HCT116 (cell line): ENCODE data around the gene TIMM50.

Source experiments
- EZH2 ChIP-seq: fragments of 200-600 bp; sonication (generic); IDR thresholded peaks from 2 replicates; pipeline ENCODE4 v1.6.1; 2017; ENCODE audit warnings: antibody characterized with exemption, mixed run types
- SIN3A ChIP-seq: IDR thresholded peaks from 2 replicates; pipeline ENCODE4 v1.6.1; 2012; ENCODE audit warnings: low read depth
- TF ChIP-seq, protein P1 (sequence below), 3 experiments: fragments of 200-600 bp in 1 of 3; sonication (generic) in 1 of 3; IDR thresholded peaks in 2 of 3; conservative IDR thresholded peaks in 1 of 3; 2 replicates each; pipeline ENCODE4 v1.5.1; 2012 to 2017; ENCODE audit warnings: low read depth in 2 of 3, low read length in 2 of 3, antibody characterized with exemption in 1 of 3, borderline replicate concordance in 1 of 3, control low read depth in 1 of 3, mild to moderate bottlenecking in 1 of 3, mixed read lengths in 1 of 3, mixed run types in 1 of 3, moderate library complexity in 1 of 3; ENCODE audit not compliant: insufficient read depth in 1 of 3

- no peak for TF ChIP-seq EZH2
- TF ChIP-seq, protein P1, sequence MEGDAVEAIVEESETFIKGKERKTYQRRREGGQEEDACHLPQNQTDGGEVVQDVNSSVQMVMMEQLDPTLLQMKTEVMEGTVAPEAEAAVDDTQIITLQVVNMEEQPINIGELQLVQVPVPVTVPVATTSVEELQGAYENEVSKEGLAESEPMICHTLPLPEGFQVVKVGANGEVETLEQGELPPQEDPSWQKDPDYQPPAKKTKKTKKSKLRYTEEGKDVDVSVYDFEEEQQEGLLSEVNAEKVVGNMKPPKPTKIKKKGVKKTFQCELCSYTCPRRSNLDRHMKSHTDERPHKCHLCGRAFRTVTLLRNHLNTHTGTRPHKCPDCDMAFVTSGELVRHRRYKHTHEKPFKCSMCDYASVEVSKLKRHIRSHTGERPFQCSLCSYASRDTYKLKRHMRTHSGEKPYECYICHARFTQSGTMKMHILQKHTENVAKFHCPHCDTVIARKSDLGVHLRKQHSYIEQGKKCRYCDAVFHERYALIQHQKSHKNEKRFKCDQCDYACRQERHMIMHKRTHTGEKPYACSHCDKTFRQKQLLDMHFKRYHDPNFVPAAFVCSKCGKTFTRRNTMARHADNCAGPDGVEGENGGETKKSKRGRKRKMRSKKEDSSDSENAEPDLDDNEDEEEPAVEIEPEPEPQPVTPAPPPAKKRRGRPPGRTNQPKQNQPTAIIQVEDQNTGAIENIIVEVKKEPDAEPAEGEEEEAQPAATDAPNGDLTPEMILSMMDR (IDR thresholded peaks at IDR 0.05 in 2 of 3, conservative IDR thresholded peaks at IDR 0.05 in 1 of 3; ENCODE audit: borderline replicate concordance in 1 of 3, insufficient read depth in 1 of 3, low read depth in 2 of 3, low read length in 2 of 3): peak; percentile 62 to 71 (median 65); a peak in 5 of 6 replicates
- no peak for TF ChIP-seq SIN3A
Measured at GRCh38 chr19:39539518-39540332, 59.1 kb downstream of the TIMM50 start, which contains the start of gene EID2.
